Astrocyte of the spinal cord (primary cell): ENCODE data around the gene SPHK1.

ENCODE experiments used
- DNase-seq: peaks from one replicate; pipeline ENCODE4 v3.0.0; 2011; ENCODE audit warnings: low read depth, low spot score
- H3K4me3 ChIP-seq: 2 replicates; pipeline ENCODE4 v1.5.1; 2011; ENCODE audit warnings: low read depth, mild to moderate bottlenecking, low read length, moderate library complexity
- in situ Hi-C: cut with HindIII; loops from 2 replicates; pipeline ENCODE4 v1.10.0; 2017; ENCODE audit warnings: low sequenced_read_pairs
- TF ChIP-seq, protein P1 (sequence below): IDR thresholded peaks from 2 replicates; pipeline ENCODE4 v1.5.1; 2012; ENCODE audit warnings: low read depth, mild to moderate bottlenecking, low read length, inconsistent platforms

SPHK1 gene

DNA sequence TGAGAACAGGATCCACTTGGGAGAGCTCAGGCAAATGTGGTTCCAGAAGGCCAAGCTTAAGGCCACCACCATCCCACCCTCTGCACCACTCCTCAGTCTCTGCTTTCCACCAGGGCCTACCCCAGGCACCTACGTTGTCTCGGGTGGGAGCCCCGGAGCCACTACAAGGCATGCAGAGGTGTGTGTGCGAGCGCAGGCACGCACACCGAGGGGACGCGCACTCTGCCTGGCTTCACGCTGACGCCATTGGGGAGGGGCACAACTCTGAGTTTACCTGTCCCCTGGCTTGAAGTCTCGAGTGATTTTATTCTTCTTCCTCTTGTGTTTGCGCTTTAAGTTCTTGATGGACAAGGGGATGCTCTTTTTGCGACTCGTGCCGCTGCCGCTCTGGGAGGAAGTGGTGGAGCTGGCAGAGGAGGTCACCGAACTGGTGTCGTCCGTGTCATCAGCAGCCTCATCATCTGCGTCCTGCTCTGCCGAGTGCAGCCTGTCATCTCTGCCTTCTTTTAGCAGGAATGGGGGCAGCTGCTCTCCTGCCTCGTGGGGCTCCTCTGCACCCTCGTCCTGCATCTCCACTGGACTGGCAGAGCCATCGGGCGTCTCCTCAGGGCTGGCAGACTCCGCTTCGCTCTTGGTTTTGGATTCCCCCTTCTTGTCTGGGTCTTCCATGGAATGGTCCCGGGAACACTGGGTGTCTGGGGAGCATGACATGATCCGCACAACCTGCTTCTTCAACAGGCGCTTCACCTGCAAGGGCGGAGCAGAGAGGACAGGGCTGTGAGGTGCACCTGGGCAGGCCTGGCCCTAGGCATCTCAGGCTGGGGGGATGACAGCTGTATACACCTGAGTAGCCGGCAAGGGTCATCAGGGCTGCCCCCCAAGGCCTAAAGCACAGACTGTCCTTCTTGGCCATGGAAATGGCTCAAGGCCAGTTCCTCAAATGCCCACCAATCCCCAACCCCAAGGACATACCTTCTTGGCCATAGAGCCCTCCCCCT, 15.1 kb downstream of the SPHK1 start:
- in situ Hi-C loops, result no loop called here
- TF ChIP-seq, protein P1, sequence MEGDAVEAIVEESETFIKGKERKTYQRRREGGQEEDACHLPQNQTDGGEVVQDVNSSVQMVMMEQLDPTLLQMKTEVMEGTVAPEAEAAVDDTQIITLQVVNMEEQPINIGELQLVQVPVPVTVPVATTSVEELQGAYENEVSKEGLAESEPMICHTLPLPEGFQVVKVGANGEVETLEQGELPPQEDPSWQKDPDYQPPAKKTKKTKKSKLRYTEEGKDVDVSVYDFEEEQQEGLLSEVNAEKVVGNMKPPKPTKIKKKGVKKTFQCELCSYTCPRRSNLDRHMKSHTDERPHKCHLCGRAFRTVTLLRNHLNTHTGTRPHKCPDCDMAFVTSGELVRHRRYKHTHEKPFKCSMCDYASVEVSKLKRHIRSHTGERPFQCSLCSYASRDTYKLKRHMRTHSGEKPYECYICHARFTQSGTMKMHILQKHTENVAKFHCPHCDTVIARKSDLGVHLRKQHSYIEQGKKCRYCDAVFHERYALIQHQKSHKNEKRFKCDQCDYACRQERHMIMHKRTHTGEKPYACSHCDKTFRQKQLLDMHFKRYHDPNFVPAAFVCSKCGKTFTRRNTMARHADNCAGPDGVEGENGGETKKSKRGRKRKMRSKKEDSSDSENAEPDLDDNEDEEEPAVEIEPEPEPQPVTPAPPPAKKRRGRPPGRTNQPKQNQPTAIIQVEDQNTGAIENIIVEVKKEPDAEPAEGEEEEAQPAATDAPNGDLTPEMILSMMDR, result no peak
- no peak overlapping the region for H3K4me3 ChIP-seq

DNA sequence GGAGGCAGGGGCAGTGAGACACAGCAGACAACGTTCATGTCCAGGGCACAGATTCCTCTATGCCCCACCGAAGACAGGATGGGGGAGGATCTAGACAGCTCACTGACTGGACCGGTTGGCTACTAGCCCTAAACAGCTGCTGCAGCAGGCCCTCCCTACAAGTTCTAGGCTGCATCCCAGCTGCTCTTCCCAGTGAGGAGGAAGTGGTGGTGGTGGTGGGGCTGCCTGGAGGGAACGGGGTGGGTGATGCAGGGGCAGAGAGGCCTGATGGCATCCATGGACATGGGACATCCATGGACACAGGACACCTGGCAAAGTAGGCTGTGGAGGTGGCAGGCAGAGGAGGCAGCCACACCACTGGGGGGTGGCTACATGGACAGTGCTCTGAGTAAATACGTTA, 18.3 kb downstream of the SPHK1 start:
- DNase-seq, result no peak
- H3K4me3 ChIP-seq, result no peak overlapping the region
- TF ChIP-seq, protein P1, result no peak
- in situ Hi-C loops, result no loop called here

More for the DNA sequence above, 15.1 kb downstream of the SPHK1 start:
- DNase-seq, result no peak

DNA sequence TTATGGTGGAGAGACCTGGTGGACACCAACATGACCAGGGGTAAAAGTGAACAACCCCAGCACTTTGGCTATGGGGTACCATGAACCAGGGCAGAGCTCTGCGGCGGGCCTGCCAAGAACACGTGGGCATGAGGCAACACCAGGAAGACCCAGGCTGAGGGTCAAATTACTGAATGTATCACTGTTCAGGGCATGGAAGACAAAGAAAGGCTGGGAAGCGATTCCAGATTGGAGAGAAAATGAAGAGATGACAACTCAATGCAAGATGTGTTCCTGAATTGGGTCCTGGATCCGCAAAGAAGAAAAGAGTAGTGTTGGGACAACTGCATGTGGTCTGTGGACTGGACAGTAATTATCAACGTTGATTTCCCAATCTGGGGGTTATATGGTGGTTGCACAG, 19.8 kb downstream of the SPHK1 start:
- no peak for DNase-seq
- TF ChIP-seq, protein P1, result no peak
- in situ Hi-C loops, result no loop called here
- H3K4me3 ChIP-seq, result no peak overlapping the region

DNA sequence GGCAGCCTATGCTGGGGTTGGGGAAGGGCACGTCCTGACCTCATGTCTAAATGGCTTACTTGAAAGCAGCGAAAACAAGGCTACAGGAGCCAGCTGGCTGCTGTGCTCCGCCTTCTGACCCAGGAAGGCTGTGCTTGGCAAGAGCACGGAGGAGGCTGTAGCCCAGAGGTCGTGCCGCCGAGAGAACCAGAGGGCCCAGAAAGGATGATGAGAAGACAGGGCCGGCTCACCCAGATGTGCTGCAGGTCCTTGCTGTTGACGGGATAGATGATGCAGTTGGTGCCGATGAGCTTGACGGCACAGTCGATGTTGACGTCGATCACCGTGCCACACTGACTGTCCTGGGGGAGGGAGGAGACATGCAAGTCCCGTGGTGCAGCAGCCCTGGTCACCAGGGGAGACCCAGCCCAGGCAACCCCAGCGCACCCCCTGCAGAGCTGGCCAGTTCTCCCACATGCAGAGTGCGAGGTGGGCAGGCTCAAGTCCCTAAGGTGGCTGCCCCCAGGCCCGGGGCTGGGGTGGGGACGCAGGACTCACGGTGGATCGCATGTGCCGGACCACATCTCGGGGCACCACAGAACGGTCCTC, 20.7 kb downstream of the SPHK1 start:
- in situ Hi-C loops, result no loop called here
- H3K4me3 ChIP-seq, result no peak overlapping the region
- no peak for DNase-seq
- TF ChIP-seq, protein P1, result no peak

DNA sequence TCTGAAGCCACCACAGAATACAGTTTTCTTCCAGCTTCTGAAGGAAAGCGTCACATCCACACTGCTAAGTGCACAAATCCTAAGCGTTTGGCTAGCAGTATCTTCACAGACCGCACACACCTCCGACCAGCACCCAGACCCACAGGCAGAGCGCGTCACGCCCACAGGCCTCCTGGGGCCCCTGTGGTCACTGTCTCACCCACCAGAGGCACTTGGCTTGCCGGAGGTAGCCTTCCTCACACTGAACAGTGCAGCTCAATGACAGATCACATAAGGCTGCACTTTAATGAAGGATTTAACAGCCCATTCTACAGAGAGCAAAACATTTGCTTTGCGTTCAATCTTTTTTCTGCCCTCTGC, 21.2 kb downstream of the SPHK1 start:
- TF ChIP-seq, protein P1, result no peak
- no peak overlapping the region for H3K4me3 ChIP-seq
- in situ Hi-C loops, result no loop called here
- no peak for DNase-seq

DNA sequence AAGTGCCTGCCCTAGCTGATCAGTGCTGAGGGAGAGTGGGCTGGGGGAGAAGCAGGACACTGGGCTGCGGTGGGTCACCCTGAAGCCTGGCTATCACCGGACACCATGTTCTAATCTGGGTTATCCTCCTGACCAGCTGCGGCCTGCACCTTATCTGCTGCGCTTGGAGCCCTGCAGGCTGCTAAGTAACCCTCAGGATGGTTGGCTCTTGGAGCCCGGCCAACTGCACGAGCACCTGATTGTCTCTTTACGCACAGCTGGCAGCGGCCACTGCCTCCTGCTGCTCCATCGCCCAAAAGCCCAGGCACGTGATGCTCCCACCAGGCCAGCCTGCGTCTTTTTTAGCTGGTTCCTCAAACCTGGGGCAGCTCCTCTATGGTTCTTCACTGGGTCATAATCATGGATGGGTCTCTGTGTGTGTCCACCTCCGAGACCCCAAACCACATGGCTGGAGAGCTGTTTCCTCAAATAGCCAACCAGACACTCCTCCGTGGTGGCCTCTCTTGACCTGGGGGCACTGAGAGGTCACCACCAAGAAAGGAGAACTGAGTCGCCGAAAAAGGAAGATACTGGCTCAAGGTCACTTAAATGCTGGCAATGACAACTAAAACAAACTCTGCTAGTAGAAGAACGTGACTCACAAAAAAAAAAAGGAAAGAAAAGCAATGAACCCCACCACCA, 21.7 kb downstream of the SPHK1 start:
- DNase-seq, result no peak
- no peak overlapping the region for H3K4me3 ChIP-seq
- in situ Hi-C loops, result no loop called here
- TF ChIP-seq, protein P1, result no peak
